GM12878 (cell line): Measurements from ENCODE around the gene ADM. TPM values are rescaled to one million over a fixed set of nuclear protein-coding genes. Genes with fewer than 3 reads are reported as not detected.
A peak's percentile ranks its signal among the peaks of the same experiment; 100 is the strongest.

Experiments
- ATAC-seq: fragments of 200-7000 bp; cut with Tn5 transposase; 3 replicates; pipeline ENCODE4 v1.9.1; 2020; ENCODE audit warnings: mild to moderate bottlenecking, moderate library complexity
- Bru-seq: library from RNA; stranded (reverse); fragments of 400-500 nt; gene quantifications from one replicate; lab custom pipeline; 2021; lab: Mats Ljungman, UMichigan
- BruChase-seq, 2 experiments: library from RNA; stranded (reverse); fragments of 400-500 nt; gene quantifications; one replicate each; lab custom pipeline; 2021; lab: Mats Ljungman, UMichigan
- BruUV-seq: library from RNA; stranded (reverse); fragments of 400-500 nt; replicated peaks from 2 replicates; lab custom pipeline; 2021; lab: Mats Ljungman, UMichigan
- CTCF ChIA-PET: fragments of 300-600 bp; sonication (Branson Sonifier 250); formaldehyde crosslinking; extraction: SDS; loops from one replicate; lab custom pipeline; 2021; ENCODE audit warnings: inconsistent platforms; lab: Yijun Ruan, JAX
- POLR2A ChIA-PET: fragments of 350-600 bp; formaldehyde crosslinking; extraction: SDS; loops from one replicate; lab custom pipeline; 2021; ENCODE audit warnings: inconsistent platforms; lab: Charles Lee
- RAD21 ChIA-PET: fragments of 300-600 bp; sonication (Branson Sonifier 250); formaldehyde crosslinking; loops from one replicate; lab custom pipeline; 2023; ENCODE audit warnings: antibody characterized with exemption; ENCODE audit not compliant: unreplicated experiment; lab: Charles Lee
- SMC1A ChIA-PET: fragments of 300-600 bp; sonication (Branson Sonifier 250); formaldehyde crosslinking; loops from one replicate; lab custom pipeline; 2023; ENCODE audit not compliant: unreplicated experiment, uncharacterized antibody; lab: Charles Lee
- DNase-seq: peaks from one replicate; pipeline ENCODE4 v3.0.0-alpha.2; 2011; ENCODE audit warnings: low read depth, low spot score
- FAIRE-seq: peaks from 3 replicates; lab custom pipeline; 2011; peaks lifted over from hg19 to GRCh38; lab: Jason Lieb, UNC
- H2AFZ ChIP-seq: 2 replicates; pipeline ENCODE4 v1.6.0; 2011; ENCODE audit warnings: low read depth, low read length, control low read depth; ENCODE audit not compliant: control insufficient read depth
- H3K27ac ChIP-seq: 2 replicates; pipeline ENCODE4 v1.5.1; 2011; ENCODE audit warnings: control low read depth; ENCODE audit not compliant: control insufficient read depth, insufficient read depth
- H3K27me3 ChIP-seq, 2 experiments: replicated peaks in 1 of 2; 2 replicates each; pipeline versions ENCODE4 v1.6.0 to v1.6.1; 2011; ENCODE audit warnings: low read length in 1 of 2; ENCODE audit not compliant: control insufficient read depth in 2 of 2, insufficient read depth in 2 of 2
- H3K36me3 ChIP-seq, 2 experiments: 2 replicates each; pipeline ENCODE4 v1.5.1; 2011; ENCODE audit warnings: low read length in 1 of 2; ENCODE audit not compliant: control insufficient read depth in 2 of 2, insufficient read depth in 2 of 2
- H3K4me1 ChIP-seq: 2 replicates; pipeline ENCODE4 v1.6.1; 2011; ENCODE audit warnings: mild to moderate bottlenecking, low read length, moderate library complexity, mixed read lengths; ENCODE audit not compliant: control insufficient read depth, insufficient read depth
- H3K4me2 ChIP-seq: 2 replicates; pipeline ENCODE4 v1.6.0; 2011; ENCODE audit warnings: control low read depth; ENCODE audit not compliant: control insufficient read depth, insufficient read depth
- H3K4me3 ChIP-seq: fragments of 200-600 bp; sonication (generic); 2 replicates; pipeline ENCODE4 v1.5.1; 2016
- H3K79me2 ChIP-seq: 2 replicates; pipeline ENCODE4 v1.6.0; 2011; ENCODE audit warnings: low read length; ENCODE audit not compliant: control insufficient read depth, insufficient read depth
- H3K9ac ChIP-seq: 2 replicates; pipeline ENCODE4 v1.8.0; 2011; ENCODE audit warnings: low read length, control low read depth, mixed read lengths; ENCODE audit not compliant: control insufficient read depth, insufficient read depth
- H3K9me3 ChIP-seq: replicated peaks from 3 replicates; pipeline ENCODE4 v1.5.1; 2011; ENCODE audit warnings: mild to moderate bottlenecking, low read length; ENCODE audit not compliant: control insufficient read depth, insufficient read depth
- H4K20me1 ChIP-seq: 2 replicates; pipeline ENCODE4 v1.6.0; 2011; ENCODE audit not compliant: control insufficient read depth, insufficient read depth
- CTCF ChIP-seq, 3 experiments: IDR thresholded peaks in 2 of 3; conservative IDR thresholded peaks in 1 of 3; 2 replicates each; pipeline ENCODE4 v1.5.1; 2011; ENCODE audit warnings: low read depth in 3 of 3, low read length in 3 of 3, mild to moderate bottlenecking in 3 of 3, control low read depth in 2 of 3, moderate library complexity in 2 of 3, inconsistent platforms in 1 of 3, mixed read lengths in 1 of 3; ENCODE audit not compliant: control insufficient read depth in 2 of 3, insufficient read depth in 1 of 3; ENCODE audit errors: extremely low read depth in 1 of 3
- GATAD2B ChIP-seq: fragments of 450-650 bp; conservative IDR thresholded peaks from 2 replicates; pipeline ENCODE4 v1.6.1; 2017; ENCODE audit warnings: low read depth, mild to moderate bottlenecking, moderate library complexity
- IKZF1 ChIP-seq: fragments of 450-650 bp; conservative IDR thresholded peaks from 2 replicates; pipeline ENCODE4 v1.6.1; 2017; ENCODE audit warnings: antibody characterized with exemption, mild to moderate bottlenecking
- KLF5 ChIP-seq: fragments of 450-650 bp; IDR thresholded peaks from 2 replicates; pipeline ENCODE4 v1.6.1; 2014; ENCODE audit warnings: mild to moderate bottlenecking; ENCODE audit not compliant: partially characterized antibody
- NFXL1 ChIP-seq: fragments of 450-650 bp; IDR thresholded peaks from 2 replicates; pipeline ENCODE4 v1.6.1; 2017; ENCODE audit warnings: antibody characterized with exemption, mild to moderate bottlenecking, borderline replicate concordance
- POLR2A ChIP-seq: IDR thresholded peaks from 2 replicates; pipeline ENCODE4 v1.6.1; 2011; ENCODE audit warnings: low read depth, mild to moderate bottlenecking, low read length
- POLR2AphosphoS2 ChIP-seq: IDR thresholded peaks from 2 replicates; pipeline ENCODE4 v1.6.1; 2011; ENCODE audit warnings: low read depth, mild to moderate bottlenecking, low read length, improper control_type of control experiment, moderate library complexity
- POLR2AphosphoS5 ChIP-seq: IDR thresholded peaks from 2 replicates; pipeline ENCODE4 v1.6.1; 2011; ENCODE audit warnings: mild to moderate bottlenecking, low read length, inconsistent platforms
- RUNX3 ChIP-seq: IDR thresholded peaks from 2 replicates; pipeline ENCODE4 v1.6.1; 2012; ENCODE audit warnings: low read length, inconsistent platforms
- TAF1 ChIP-seq: IDR thresholded peaks from 2 replicates; pipeline ENCODE4 v1.6.1; 2011; ENCODE audit warnings: mild to moderate bottlenecking, low read depth, low read length, borderline replicate concordance
- TCF12 ChIP-seq: IDR thresholded peaks from 2 replicates; pipeline ENCODE4 v1.6.1; 2011; ENCODE audit warnings: low read depth, mild to moderate bottlenecking, low read length
- WGBS: methylation state at CpG from one replicate; pipeline ENCODE4 v1.1.6; 2016; ENCODE audit warnings: low lambda C conversion rate; ENCODE audit not compliant: insufficient replicate concordance, insufficient coverage; ENCODE audit errors: missing lambda C conversion rate; 5-methylcytosine and 5-hydroxymethylcytosine counted together
- in situ Hi-C: fragments of 300-500 bp; cut with MboI; formaldehyde crosslinking; loops from 9 replicates; pipeline ENCODE4 v1.14.3; 2018; ENCODE audit warnings: mixed read lengths
- intact Hi-C: fragments of 100-400 bp; cut with micrococcal nuclease; formaldehyde crosslinking; loops from one replicate; pipeline ENCODE4 v1.14.2; 2022; ENCODE audit not compliant: unreplicated experiment
- long read RNA-seq, 2 experiments: library from polyadenylated mRNA; unstranded; transcript quantifications; one replicate each; pipeline ENCODE4 v2.0.0, GENCODE V29; 2019 to 2020
- polyA minus RNA-seq, 3 experiments: library from RNA; depleted of rRNA, polyadenylated mRNA; stranded (reverse); fragments of >200 nt; gene quantifications; 2 replicates each; pipeline ENCODE4 v1.2.3, GENCODE V29; 2011
- polyA plus RNA-seq, 11 experiments: library from polyadenylated mRNA; depleted of rRNA in 4 of 11; unstranded in 6 of 11; stranded (reverse) in 5 of 11; fragments of >200 nt; fragmentation: Nextera tagmentation in 4 of 11; fragmentation: Illumina TruSeq in 1 of 11; extraction: Ambion mirVana in 4 of 11; extraction: Trizol in 1 of 11; gene quantifications; 1 replicate in 1 of 11; 2 replicates in 10 of 11; pipeline versions ENCODE4 v1.2.1 to v1.2.3, GENCODE V29; 2011 to 2016; ENCODE audit warnings: inconsistent platforms in 2 of 11, missing spikeins in 2 of 11, low read depth in 1 of 11
- total RNA-seq, 4 experiments: library from RNA; depleted of rRNA in 3 of 4; stranded (reverse); fragments of >200 nt in 3 of 4; fragmentation: Illumina TruSeq in 1 of 4; extraction: Trizol in 1 of 4; gene quantifications; 2 replicates each; pipeline versions ENCODE4 v1.2.1 to v1.2.3, GENCODE V29; 2013 to 2021
- TF ChIP-seq, protein P1 (sequence below): fragments of 450-650 bp; conservative IDR thresholded peaks from 2 replicates; pipeline ENCODE4 v1.6.1; 2017; ENCODE audit warnings: mild to moderate bottlenecking, moderate library complexity

ADM gene, protein sequence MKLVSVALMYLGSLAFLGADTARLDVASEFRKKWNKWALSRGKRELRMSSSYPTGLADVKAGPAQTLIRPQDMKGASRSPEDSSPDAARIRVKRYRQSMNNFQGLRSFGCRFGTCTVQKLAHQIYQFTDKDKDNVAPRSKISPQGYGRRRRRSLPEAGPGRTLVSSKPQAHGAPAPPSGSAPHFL
- total RNA-seq (2013; cell fraction: nucleolus; rRNA removed): 9.9 and 12.6 TPM in 2 replicates
- total RNA-seq (2014; rRNA removed): not detected in 2 replicates
- total RNA-seq (2014; rRNA removed; fragmentation: Illumina TruSeq; extraction: Trizol): not detected in 2 replicates
- 0.21 TPM in 1 of 2 replicates, not detected in the other for total RNA-seq (2021)
- 1.3 TPM for polyA plus RNA-seq (2011; ENCODE audit: low read depth)
- 2.7 and 4.2 TPM in 2 replicates for polyA plus RNA-seq (2011; rRNA removed)
- 5.5 and 8.1 TPM in 2 replicates for polyA plus RNA-seq (2011; cell fraction: cytosol; rRNA removed)
- polyA plus RNA-seq (2011; cell fraction: nucleus; rRNA removed): 3.5 and 8.1 TPM in 2 replicates
- polyA plus RNA-seq (2012): 1.3 and 3.2 TPM in 2 replicates
- not detected in 2 replicates for polyA plus RNA-seq (2014; fragmentation: Illumina TruSeq; extraction: Trizol)
- polyA plus RNA-seq (2014; fragmentation: Nextera tagmentation; extraction: Ambion mirVana): not detected
- polyA plus RNA-seq (2014; rRNA removed): not detected in 2 replicates
- polyA plus RNA-seq (2016; fragmentation: Nextera tagmentation; extraction: Ambion mirVana): under 1 TPM in 1 of 2 experiments, not detected in 1; 0.11 TPM
- polyA minus RNA-seq (2011; rRNA and poly(A)+ RNA removed): 1.3 and 11.4 TPM in 2 replicates
- 2.0 and 3.3 TPM in 2 replicates for polyA minus RNA-seq (2011; cell fraction: cytosol; rRNA and poly(A)+ RNA removed)
- 3.3 and 5.6 TPM in 2 replicates for polyA minus RNA-seq (2011; cell fraction: nucleus; rRNA and poly(A)+ RNA removed)
- percentile 16 among the genes with signal in this experiment for Bru-seq, nascent RNA
- BruChase-seq, experiment 1, labeled RNA remaining after a 6-hour chase: percentile 28 among the genes with signal in this experiment
- BruChase-seq, experiment 2, labeled RNA remaining after a 2-hour chase: not detected
- long read RNA-seq, experiment 1: 0 reads
- long read RNA-seq, experiment 2: 0 reads

DNA sequence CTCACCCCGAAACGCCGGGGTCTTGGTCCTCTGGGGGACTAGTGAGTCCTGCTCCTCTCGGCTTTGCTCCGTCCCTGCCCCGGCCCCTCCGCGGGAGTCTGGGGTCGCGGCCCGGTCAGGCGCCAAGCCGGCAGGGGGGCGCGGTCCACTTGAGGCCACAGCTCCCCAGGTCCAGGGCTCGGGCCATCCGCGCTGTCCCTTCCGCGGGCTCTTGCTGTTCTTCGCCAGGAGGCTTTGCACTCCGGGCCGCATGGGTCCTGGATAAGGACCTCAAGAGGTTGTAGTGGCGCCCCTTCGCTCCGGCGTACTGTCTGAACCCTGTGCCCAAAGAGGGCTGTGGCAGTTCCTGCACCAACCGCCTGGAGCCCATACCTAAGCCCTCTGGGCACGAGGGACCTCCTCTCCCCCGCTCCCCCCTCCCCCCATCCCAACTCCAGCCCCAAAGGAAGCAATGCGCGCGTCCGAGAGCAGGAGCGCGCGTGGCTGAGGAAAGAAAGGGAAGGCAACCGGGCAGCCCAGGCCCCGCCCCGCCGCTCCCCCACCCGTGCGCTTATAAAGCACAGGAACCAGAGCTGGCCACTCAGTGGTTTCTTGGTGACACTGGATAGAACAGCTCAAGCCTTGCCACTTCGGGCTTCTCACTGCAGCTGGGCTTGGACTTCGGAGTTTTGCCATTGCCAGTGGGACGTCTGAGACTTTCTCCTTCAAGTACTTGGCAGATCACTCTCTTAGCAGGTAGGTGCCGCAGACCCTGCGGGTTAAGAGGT is at the start of gene ADM:
ADM (plus strand) TSS at position 579 of the 767 bp plus-strand sequence. CDS start 628 bp downstream, outside the sequence.
- H4K20me1 ChIP-seq: no peaks in the 10 kb centered on the region
- TF ChIP-seq CTCF (IDR thresholded peaks at IDR 0.05 in 2 of 3, conservative IDR thresholded peaks at IDR 0.05 in 1 of 3; ENCODE audit: control insufficient read depth in 2 of 3, extremely low read depth in 1 of 3, insufficient read depth in 1 of 3, low read depth in 3 of 3, low read length in 3 of 3) (peak; percentile 18 to 37 (median 27); a peak in 3 of 6 replicates), TCF12 (peak; percentile 75; the same call in 1 of the 2 replicates), TAF1 (peak; percentile 46; the same call in 1 of the 2 replicates), NFXL1 (no peak), RUNX3 (0 out of 2 replicates have a peak, but pooled peaks have one; percentile 34), POLR2AphosphoS5 (peak; percentile 40; the same call in 1 of the 2 replicates), POLR2A (peak; percentile 70), KLF5 (no peak), IKZF1 (0 out of 2 replicates have a peak, but pooled peaks have one; percentile 9), GATAD2B (peak; percentile 31; the same call in 1 of the 2 replicates), POLR2AphosphoS2 (peak; percentile 74; the same call in 1 of the 2 replicates)
- TF ChIP-seq, protein P1, sequence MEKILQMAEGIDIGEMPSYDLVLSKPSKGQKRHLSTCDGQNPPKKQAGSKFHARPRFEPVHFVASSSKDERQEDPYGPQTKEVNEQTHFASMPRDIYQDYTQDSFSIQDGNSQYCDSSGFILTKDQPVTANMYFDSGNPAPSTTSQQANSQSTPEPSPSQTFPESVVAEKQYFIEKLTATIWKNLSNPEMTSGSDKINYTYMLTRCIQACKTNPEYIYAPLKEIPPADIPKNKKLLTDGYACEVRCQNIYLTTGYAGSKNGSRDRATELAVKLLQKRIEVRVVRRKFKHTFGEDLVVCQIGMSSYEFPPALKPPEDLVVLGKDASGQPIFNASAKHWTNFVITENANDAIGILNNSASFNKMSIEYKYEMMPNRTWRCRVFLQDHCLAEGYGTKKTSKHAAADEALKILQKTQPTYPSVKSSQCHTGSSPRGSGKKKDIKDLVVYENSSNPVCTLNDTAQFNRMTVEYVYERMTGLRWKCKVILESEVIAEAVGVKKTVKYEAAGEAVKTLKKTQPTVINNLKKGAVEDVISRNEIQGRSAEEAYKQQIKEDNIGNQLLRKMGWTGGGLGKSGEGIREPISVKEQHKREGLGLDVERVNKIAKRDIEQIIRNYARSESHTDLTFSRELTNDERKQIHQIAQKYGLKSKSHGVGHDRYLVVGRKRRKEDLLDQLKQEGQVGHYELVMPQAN: no peak
- TF ChIP-seq, all 136 proteins: peak for 9
- CTCF ChIA-PET: interaction anchor here (0.8 to 4.5 kb wide), 13 partner anchors 9 to 546 kb away, joined by 3 to 48 read pairs (median 4); no protein-coding TSS in a partner anchor
- SMC1A ChIA-PET: interaction anchor here (0.6 to 3.3 kb wide), 15 partner anchors 9 to 727 kb away, joined by 3 to 13 read pairs (median 4); no protein-coding TSS in a partner anchor
- WGBS: 7% methylated on average over 40 of the region's 48 CpGs
- H3K79me2 ChIP-seq: no peaks in the 10 kb centered on the region
- H3K9ac ChIP-seq: no peak within 1 kb of the TSS
- no peak within 1 kb of the TSS; the same call in 1 of the 2 replicates for H2AFZ ChIP-seq
- no peaks in the 10 kb centered on the region; the same call in 2 of the 3 replicates for H3K9me3 ChIP-seq
- in situ Hi-C loops (loop anchor here (10.0 kb wide), 1 partner anchor 690 kb away; no protein-coding TSS in a partner anchor), intact Hi-C loops (loop anchor here (10.0 kb wide), 1 partner anchor 690 kb away; no protein-coding TSS in a partner anchor)
- peaks cover 41% of the 10 kb centered on the region for H3K4me1 ChIP-seq
- BruUV-seq: no TSS peak
- H3K27me3 ChIP-seq: peaks cover 35 to 47% of the 10 kb centered on the region in 2 experiments
- H3K36me3 ChIP-seq: no peaks in the 10 kb centered on the region
- DNase-seq (no peak), FAIRE-seq (no peak), ATAC-seq (peak; percentile 30)
- peak within 1 kb of the TSS; percentile 88 for H3K4me2 ChIP-seq
- RAD21 ChIA-PET: interaction anchor here (0.6 to 2.7 kb wide), 7 partner anchors 9 to 383 kb away, joined by 3 to 10 read pairs (median 4); no protein-coding TSS in a partner anchor
- POLR2A ChIA-PET: interaction anchor here (0.6 to 1.4 kb wide), 4 partner anchors 10 to 142 kb away, joined by 3 to 6 read pairs (median 4); no protein-coding TSS in a partner anchor
- H3K27ac ChIP-seq: no peak within 1 kb of the TSS
- H3K4me3 ChIP-seq: peak within 1 kb of the TSS; percentile 47
